HG02884 (cell line): Measurements from ENCODE around the gene JARID2.
"Not testable (repeated sequence)": the region's sequence is repeated elsewhere in the genome, so short reads cannot be mapped to it uniquely, and the experiment has no call there.

Experiments used
- ATAC-seq: cut with Tn5 transposase; IDR thresholded peaks from one replicate; pipeline ENCODE4 v1.9.1; 2021; ENCODE audit warnings: mild to moderate bottlenecking, moderate library complexity; ENCODE audit not compliant: unreplicated experiment

The JARID2 gene

DNA sequence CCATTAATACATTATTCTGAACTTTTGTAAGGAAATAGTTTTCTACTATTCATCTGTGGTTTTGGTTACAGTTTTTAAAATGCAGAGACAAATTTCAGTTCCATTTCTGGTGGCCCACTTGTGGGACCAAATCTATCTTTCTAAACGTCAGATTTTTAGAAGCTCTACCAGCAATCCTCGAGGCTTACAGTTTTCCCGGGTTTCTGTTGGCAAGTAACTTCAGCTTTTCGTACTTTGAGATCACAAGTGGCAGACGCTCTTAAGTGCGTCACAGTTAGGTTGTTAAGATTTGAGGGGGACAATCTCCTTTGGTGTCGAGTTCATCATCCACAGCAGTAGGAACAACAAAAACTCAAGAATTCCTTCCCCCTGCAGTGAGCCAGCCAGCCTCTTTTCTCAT, 60.0 kb downstream of the JARID2 start:
- ATAC-seq: no peak

DNA sequence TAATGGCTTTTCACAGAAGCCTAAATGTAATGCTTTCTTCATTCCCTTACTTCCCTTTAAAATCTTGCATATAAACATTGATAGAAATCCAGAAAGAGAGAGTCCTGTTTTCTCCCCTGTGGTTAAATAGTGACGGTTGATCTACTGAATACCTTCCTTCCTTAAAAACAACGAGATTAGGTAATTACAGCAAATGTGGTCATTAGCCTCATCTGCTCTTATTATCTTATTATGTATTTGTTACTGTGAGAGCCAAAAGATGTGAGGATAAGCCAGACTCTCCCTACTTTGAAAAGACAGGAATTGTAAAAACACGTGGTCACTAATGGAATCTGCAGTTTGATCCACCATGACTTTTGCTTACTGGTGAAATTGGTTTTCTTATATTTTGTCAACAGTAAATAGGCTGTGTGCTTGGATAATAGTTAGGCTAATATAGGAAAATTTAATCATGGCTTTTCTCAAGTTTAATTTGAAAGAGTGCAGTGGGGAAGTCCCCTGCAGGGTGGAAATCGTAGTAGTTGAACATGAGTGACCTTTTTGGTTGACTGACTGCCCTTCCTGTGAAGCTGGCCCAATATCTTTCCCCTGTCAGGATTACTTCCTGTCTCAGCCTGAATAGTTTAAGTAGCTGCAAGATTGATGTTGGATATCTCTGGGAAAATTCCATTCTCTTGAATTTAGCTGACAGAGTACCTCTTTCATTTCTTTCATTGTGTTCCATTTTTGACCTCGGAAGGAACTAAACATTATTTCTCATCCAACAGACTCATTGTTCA, 62.8 kb downstream of the JARID2 start:
- ATAC-seq: no peak

DNA sequence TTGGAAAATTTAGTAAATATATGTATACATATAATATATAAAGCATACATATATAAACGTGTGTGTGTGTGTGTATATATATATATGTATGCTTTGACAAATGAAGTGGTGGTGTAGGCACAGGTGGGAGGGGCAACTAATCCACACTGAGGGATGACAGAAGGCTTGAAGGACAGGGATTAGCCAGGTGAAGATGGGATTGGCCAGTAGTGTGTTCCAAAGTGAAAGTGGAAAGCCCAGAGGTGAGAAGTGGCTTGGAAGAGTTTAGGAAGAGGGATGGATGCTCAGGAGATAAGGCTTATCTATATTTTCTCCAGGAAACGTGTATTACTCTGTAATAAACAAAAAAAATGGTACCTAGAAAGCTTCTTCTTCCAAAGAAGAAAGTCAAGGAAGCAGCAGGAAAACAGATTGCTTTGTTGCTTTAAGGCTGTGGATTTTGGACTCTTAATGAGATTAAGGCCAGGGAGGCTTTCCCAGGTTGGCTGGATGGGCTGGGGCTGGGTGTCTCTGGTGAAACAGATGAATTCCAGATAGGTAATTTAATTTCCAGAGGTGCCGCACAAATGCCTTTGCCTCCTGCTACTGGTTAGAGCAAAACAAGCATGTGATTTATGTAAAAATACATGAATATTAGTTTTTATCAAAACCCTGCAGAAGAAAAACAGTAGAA, 63.9 kb downstream of the JARID2 start:
- no peak for ATAC-seq

DNA sequence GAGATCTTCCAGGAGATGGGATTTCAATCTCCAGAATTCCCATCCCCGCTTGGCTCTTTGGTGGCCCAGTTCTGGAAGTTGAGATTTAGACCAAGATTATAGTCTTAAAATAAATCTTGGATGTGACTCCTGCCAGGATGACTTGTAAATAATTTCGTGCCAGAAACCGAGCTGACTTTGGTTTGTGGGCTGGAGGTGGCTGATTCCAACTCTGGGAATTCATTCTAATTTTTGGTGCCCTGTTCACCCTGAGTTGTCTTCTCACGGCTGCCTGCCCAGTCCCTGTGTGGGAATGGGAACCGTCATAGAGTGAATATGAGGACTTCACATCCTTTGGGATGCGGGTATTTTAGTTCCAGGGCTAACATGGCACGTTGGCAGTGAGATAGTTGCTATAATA, 64.8 kb downstream of the JARID2 start:
- ATAC-seq: no peak

DNA sequence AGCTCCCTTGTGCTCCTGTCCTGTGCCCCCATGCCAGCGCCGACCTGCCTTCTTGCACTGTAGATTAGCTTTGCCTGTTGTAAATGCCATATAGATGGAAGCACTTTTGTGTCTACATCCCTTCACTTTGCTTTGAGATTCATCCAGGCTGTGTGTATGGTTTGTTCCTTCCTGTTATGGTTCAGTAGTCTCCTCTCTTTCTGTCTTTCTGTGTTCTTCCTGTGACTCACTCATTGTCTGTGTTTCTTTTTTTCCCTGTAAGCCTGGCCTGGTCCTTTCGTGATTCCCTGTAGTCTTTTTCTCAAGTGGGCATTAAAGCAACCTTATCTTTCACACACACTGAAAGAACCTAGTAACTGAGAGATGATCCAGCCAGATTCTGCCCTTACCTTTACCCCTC, 66.6 kb downstream of the JARID2 start:
- ATAC-seq: no peak

DNA sequence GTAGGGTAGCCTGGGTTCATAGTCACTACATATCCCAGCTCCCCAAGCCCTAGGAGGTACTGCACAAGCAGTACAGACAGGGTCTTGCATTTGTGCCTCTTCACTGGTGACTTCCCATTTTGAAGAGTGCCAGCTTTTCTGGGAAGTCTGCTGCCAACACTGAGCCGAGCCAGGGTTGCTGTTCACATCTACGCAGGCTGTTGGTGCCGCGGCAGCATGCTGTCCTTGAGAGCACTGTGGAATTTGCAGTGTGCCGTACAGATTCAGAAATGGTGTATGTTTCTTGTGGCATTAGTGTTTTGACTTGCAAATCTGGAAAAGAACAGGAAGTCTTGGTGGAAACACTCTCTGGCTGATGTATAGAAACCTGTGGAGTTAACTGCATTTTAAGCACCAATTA, 67.5 kb downstream of the JARID2 start:
- ATAC-seq: peak; percentile 49

DNA sequence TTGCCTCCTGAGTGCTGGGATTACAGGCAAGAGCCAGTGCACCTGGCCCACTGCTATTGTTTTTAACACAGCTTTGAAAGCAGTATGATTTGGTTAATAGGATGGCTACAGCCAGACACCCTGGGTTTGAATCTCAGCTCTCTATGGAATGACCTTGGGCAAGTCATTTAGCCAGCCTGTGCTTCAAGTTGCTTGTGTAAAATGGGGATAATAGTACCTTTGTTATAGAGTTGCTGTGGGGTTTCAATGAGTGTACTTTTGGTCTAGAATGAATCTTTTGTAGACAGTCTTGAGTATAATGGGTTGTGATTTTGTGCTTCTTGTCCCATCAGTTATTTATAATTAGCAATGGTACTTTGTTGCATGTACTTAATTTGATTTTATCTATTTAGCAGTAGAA, 70.9 kb downstream of the JARID2 start:
- no peak for ATAC-seq

DNA sequence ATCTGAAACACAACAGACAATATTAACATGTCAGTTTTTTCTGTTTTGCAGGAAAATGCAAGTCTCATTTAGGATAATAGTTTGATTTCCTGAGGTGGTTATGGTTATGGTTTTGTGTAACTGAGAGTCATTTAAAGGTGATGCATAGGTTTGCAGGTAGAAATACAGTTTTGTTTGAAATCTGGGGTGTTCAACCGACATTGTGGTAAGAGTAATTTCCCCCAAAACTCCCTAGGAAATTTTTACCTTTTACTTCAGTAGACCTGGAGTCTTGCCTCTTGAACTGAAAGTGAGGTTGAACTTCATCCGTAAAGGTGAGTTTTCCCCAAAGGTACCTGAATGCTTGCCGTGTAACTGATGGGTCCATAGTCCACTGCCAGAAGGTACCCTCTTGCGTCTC, 71.4 kb downstream of the JARID2 start:
- ATAC-seq: no peak

DNA sequence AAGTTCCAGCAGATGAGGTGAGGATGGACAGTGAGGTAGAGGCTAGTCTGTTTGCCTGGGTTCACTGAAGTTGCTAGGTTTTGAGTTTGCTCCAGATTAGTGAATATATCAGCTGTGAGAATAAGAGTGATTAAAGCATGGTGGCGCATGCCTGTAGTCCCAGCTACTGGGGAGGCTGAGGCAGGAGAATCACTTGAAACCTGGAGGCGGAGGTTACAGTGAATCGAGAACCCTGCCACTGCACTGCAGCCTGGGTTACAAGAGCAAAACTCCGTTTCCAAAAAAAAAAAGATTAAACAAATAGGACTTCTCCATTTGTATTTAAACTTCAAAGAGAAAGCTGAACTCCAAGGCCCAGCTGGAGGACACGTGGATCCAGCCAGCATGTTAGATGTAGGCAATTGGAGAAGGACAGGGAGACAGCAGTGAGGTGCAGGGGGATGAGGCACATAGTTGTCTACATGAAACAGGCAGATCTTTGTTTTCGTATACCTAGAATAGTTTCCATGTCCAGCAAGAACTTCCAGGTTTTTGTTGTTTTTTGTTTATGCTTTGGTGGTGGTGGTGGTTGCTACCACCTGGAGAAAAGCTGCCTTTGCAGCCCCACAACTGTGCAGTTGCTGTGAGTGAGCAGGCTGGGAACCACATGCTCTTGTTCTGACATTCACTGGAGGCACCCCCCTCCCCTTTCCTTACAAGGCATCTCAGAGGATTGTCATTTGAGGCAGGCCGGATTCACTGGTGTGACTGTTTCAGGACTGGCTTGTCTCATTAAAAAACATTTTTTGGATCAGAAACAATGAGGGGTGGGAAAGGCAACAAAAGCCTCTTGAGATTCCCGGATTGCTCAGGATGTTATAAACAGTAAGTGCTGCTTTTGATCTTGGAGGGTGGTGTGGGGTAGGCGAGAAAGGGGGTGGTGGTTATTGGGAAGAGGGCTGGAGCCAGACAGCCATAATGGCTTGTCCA, 72.3 kb downstream of the JARID2 start:
- ATAC-seq: no peak

DNA sequence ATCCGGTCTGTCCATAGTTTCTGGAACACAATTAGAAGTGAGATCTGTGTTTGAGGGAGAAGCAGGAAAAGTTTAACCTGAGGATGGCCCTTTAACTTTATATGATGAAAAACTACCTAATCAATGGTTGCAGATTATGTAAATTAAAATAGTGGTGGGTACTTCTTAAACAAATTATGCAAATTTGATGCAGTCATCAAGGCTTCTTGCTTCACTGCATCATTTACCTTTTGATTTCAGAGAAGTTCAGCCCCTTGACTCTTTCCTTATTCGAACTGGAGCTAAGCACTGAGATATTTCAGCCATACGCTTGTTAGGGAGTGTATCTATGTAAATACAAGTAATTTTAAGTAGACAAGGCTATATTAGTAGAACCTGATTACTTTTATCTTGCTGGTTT, 73.8 kb downstream of the JARID2 start:
- no peak for ATAC-seq

DNA sequence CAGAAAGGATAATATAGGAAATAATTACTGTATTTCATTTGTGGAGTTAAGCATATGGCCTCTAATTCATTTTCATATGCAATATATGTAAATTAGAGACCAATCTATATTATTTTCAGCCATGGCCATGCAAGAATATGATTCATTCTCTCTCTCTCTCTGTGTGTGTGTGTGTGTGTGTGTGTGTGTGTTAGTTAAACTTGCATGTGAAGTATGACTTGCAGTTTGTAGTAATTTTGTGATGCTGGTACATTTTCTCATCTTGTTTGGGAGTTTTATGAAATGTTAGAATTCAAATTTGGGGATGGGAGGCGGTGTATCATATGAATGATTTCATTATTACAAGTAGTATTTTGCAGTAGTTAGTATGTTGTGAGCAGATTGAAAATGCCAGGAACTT, 74.8 kb downstream of the JARID2 start:
- no peak for ATAC-seq

DNA sequence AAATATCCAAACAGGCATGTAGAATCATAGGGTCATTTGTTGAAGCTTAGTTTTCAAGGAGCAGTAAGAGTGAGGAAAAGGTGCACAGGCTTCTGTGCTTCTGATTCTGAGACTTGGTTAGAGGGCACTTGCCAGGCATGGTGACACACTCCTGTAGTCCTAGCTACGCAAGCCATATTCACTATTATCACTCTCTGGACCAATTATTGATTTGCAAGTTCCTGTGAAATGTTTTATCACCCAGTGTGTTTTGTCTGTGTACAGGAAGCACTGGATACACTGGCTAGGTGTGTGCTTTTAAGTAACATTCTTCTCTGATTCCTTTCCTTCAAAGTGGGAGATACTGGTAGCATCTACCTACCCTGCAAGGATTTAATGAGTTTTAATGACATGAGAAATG, 76.3 kb downstream of the JARID2 start:
- no peak for ATAC-seq

DNA sequence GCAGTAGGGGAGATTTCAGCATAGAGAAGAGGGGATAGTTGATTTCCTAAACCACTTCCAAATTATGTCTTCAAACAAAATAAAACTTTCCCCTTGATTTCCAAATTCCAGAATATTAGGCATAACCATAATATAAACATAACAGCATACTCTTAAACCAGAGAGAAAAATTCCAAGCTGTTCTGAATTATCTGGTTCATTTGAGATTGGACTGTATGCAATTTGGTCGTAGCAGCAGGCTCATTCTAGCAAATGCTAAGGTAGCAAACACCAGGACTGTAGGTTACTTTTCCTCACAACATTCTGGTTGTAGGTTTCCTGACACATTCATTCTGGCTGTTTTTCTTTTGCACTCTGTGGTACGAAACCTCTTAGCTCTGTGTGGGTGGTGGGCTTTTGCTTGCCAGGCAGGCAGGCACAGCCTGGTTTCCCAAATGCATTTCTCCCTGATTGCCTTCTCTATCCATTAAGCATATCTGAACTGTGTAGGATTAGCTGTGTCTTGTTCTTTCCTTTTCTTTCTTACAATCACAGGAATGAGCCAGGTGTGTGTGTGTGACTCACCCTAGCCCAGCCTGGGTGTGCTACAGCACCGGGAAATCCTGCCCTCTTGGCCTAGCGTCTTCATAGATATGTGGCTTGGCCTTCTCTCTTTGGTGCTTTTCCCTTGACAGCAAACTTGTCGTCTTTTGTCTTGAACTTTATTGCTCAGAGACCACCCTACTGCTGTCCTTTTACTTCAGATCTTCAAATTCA, 77.1 kb downstream of the JARID2 start:
- ATAC-seq: no peak

DNA sequence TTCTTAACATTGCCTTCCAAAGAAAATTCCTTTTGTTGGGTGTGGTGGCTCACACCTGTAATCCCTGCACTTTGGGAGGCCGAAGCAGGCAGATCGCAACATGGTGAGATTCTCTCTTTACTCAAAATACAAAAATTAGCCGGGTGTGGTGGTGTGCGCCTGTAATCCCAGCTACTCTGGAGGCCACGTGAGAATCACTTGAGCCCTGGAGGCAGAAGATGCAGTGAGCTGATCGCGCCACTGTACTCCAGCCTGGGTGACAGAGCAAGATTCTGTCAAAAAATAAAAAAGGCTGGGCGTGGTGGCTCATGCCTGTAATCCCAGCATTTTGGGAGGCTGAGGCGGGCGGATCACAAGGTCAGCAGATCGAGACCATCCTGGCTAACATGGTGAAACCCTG, 77.7 kb downstream of the JARID2 start:
- ATAC-seq: not testable (repeated sequence)

DNA sequence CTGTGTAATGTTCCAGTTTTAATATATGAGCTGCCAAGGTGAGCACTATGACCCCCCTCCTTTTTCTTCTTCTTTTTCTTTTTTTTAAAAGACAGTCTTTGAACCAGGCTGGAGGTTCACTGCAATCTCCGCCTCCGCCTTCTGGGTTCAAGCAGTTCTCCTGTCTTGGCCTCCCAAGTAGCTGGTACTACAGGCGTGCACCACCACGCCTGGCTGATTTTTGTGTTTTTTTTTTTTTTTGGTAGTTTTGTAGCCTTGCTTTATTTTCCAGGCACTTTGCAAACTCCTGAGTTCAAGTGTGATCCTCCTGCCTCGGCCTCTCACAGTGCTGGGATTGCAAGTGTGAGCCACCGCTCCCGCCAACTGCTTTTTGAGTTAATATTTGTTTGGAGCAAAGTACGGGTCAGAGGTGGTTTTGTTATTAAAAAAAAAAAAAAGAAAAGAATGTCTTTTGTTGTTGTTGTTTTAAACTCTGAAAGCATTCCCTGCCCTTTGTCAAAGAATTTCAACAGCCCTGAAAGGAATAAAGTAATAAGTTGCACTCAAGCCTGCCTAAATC, 78.6 kb downstream of the JARID2 start:
- no peak for ATAC-seq

DNA sequence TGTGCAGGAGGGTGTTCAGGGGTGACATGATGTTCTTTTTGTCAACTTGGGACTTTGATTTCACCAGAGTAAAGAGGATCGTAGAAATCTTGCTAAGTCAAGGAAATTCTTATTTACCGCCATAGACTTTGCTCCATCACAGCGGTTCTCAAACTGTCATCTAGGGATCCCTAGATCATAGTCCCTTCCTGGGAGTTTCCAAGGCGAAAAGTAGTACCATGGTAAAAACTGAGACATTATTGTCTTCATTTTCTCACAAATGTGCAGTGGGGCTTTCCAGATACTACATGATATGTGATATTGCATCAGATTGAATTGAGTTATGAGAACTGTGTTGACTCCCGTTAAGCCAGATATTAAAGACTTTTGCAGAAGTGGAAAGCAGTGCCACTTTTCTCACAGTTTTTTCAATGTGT, 79.7 kb downstream of the JARID2 start:
- no peak for ATAC-seq

DNA sequence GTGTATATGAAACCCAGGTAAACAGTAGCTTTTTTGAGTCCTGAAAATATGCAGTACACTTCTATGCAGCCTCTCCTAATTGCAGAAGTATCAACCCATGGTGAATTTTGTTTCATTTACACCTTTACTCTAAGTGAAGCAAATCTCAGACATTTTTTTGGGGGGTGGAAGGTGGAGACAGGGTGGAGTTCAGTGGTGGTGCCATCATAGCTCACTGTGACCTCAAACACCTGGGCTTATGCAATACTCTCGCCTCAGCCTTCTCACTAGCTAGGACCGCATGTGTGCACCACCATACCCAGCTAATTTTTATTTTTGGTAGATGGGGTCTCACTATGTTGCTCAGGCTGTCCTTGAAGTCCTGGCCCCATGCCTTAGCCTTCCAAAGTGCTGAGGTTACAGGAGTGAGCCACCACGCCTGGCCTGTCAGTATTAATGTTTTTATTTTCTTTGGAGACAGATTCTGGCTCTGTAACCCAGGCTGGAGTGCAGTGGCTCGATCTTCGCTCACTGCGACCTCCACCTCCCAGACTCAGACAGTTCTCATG, 80.3 kb downstream of the JARID2 start:
- no peak for ATAC-seq

DNA sequence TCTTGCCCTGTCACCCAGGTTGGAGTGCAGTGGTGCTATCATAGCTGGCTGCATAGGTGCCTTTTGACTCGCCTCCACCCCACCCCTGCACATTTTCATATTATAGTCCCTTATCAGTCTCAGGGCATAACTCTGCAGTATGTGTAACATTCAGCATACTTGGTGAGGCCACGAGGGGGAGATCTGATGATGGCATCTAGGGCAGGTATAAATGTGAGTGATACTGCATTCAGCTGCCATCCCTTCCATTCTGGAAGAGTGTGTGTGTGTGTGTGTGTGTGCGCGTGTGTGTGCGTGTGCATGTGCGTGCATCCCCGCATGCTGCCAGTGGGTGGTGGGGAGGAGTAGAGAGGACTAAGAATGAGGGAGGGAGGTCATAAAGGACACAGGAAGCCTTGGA, 81.4 kb downstream of the JARID2 start:
- ATAC-seq: no peak

DNA sequence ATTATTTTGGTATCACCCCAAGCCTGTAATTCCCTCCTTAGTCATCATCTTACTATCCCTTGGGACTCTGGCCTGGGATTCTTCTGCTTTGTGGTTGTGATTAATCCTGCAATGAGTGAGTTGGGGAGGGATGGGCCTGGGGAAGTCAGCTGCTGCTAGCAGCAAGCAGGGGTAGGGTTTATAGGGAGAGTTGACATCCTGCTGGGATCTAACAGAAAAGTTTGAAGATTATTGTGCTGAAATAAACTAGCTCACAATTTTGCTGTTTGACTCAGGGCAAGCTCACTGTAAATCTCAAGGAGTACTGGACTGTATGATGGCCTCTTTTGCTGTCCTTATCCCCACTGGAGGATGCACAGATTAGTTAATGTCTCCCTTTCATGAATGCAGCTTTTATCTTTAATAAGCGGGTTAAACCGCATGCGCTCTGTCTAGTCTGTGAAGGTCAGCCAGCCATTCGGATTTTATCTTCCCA, 83.4 kb downstream of the JARID2 start:
- no peak for ATAC-seq
